HG02840 (cell line): ENCODE results near the gene SGPP2.

ENCODE experiments used
- ATAC-seq: cut with Tn5 transposase; IDR thresholded peaks from one replicate; pipeline ENCODE4 v1.9.1; 2021; ENCODE audit warnings: mild to moderate bottlenecking, moderate library complexity, moderate number of reproducible peaks; ENCODE audit not compliant: unreplicated experiment, low FRiP score

Gene SGPP2

GRCh38 chr2:222459983-222460382 is 35.6 kb downstream of the SGPP2 start:
- ATAC-seq, result no peak

DNA sequence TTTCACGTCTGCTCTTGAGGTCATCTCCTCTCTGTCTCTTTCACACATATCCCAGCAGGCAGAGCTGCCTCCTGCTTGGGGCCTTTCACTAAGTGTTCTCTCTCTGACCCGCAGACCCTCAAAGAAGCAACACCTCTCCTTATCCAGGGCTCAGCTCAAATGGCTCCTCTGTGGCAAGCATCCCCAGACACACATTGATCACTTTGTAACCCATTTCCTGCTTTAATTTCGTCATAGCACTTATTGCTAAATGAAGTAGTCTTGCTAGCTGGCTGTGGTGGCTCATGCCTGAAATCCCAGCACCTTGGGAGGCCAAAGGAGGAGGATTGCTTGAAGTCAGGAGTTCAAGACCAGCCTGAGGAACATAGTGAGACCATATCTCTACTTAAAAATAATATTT is 41.4 kb downstream of the SGPP2 start:
- ATAC-seq, result no peak

- no peak for ATAC-seq
These were observed 44.0 kb downstream of the SGPP2 start for GRCh38 chr2:222468346-222468745.

GRCh38 chr2:222470802-222471468 is 46.6 kb downstream of the SGPP2 start:
- no peak for ATAC-seq

DNA sequence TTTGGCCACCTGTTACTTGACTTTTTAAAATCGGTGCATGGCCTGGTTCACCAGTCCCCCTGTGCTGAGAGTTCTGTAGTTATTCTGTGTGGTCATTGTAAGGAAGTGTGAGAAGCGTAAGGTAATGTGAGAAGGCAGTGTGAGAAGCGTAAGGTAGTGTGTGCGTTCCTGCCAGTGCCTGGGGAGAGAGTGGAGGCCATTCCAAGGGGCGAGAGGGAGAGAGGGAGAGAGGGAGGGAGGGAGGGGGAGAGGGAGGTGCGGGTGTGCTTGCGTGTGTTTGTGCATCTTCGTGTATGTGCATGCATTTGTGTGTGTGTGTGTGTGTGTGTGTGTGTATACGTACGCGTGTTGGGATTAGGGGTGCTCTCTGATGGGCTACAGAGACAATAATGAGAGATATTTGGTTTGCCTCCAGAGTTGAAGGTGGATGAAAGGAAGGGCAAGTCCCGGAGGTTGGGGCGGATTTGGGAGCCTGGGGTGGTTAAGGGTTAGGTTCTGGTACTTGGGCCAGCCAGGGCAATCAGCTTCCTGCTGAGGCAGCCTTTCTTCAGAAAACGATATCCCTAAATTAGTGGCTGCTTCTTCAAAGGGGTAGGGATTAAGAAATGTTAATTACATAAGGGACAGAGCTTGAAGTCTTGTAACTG is 53.7 kb downstream of the SGPP2 start:
- no peak for ATAC-seq

- no peak for ATAC-seq
These were observed 55.5 kb downstream of the SGPP2 start for GRCh38 chr2:222479859-222480258.

DNA sequence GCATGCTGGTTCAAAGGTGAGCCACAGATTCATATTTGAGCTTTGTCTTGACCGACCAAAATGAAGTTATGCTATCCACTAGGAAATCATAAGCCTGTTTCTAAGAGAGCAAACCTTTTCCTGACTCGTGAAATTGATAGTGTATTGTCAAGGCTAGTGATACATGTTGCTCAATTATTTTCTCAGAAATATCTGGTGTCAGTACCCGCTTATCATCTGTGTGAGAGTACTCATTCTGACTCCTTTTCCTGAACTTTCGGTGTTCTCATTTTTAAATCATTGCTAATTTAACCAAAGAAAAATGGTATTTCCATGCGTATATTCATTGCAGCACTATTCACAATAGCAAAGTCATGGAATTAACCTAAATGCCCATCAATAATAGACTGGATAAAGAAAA is 56.2 kb downstream of the SGPP2 start:
- ATAC-seq, result no peak

DNA sequence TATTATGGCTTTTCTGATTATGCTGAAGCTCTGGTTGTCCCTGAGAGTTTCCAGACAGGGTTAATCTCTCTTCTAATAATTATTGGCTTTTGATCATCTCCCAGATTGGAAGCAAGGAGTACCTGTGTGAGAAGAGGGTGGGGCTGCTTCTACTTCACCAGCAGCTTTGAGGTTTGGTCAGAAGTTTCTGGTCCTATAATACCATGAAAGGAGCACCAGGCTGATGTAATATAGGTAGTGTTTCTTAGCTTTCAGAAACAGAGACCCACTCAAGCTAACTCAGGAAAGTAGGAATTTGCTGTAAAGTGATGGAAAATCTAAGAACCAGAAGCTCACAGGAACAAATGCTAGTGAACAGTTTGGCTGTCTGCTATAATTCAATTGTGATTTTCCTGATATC is 57.6 kb downstream of the SGPP2 start:
- ATAC-seq, result no peak

DNA sequence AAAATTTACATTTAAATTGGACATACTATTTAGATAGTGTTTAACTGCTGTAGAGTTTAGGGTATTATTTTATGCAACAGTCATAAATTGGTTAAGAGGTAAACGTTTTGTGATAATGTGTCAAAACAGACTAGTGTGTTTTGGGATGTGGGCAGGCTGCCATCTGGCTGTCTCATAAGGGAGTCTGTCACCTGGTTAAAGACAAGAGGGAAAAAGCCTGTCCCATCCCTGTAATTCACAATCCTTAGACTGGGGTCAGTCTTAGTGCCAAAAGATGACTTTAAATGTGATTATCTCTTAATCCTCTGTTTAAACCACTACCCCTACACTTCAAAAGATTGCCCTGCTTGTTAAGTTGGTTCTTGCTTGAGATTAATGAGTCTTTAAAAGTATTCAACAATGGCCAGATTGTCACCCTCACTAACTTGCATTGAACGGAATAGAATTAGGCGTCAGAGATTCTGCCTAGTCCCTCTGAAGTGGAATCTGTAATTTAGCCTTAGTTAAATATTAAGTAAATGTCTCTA is 59.2 kb downstream of the SGPP2 start:
- ATAC-seq, result no peak

- ATAC-seq, result no peak
These were observed 61.2 kb downstream of the SGPP2 start for GRCh38 chr2:222485367-222486211.

- ATAC-seq, result no peak
These were observed 65.8 kb downstream of the SGPP2 start for GRCh38 chr2:222490131-222490530.

- no peak for ATAC-seq
These were observed 68.3 kb downstream of the SGPP2 start for GRCh38 chr2:222492683-222493082.

- ATAC-seq, result no peak
These were observed 69.9 kb downstream of the SGPP2 start for GRCh38 chr2:222494104-222494739.

GRCh38 chr2:222495388-222495787 is 71.0 kb downstream of the SGPP2 start:
- ATAC-seq, result no peak

DNA sequence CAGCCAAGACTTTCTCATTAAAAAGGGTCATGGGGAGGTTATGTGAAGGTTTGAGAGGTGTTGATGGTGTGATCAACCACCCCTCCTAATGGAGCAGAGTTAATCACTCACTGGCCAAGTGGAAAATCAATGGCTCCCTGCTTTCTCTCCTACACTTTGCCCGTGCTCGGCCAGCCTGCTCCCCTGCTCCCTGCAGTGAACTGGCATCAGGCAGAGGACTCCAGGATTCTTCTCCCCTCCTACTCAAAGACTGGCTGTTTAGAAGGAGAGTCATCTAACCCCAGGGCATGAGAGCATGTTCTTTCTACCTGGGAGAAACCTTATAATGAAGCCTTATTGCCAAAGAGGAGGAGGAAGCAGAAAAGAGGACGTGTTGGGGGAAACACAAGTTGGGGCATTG is 74.9 kb downstream of the SGPP2 start:
- ATAC-seq, result no peak

GRCh38 chr2:222504191-222504590 is 79.8 kb downstream of the SGPP2 start:
- no peak for ATAC-seq

GRCh38 chr2:222504719-222505118 is 80.4 kb downstream of the SGPP2 start:
- peak; percentile 77 for ATAC-seq

DNA sequence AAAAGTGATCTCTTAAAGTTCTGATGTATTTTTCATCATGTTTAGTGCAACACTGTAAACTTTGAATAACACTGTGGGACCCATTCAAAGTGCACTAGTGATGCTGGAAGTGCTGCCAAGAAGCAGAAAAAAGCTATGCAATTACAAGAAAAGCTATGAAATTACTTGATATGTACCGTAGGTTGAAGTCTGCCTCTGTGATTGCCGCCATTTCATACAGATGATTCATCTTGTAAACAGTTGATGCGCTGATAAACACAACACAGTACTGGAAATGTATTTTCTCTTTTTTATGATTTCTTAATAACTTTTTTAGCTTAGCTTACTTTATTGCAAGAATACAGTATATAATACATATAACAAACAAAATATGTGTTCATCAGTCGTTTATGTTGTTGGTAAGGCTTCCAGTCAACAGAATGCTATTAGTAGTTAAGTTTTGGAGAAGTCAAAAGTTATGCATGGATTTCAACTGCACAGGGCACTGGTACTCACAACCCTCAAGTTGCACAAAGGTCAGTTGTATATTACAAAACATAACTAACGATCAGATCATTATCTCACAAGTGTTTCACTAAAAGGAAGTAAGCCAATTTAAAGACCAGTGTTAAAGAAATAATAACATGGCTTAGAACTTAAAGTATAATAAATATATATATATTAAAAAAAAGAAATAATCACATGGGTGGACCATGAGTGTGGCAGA is 82.0 kb downstream of the SGPP2 start:
- no peak for ATAC-seq

- no peak for ATAC-seq
These were observed 90.6 kb downstream of the SGPP2 start for GRCh38 chr2:222514901-222515300.
